Stomach (tissue), 9 donors: Measurements from ENCODE around the gene KIR2DL4. TPM values are rescaled to one million over a fixed set of nuclear protein-coding genes. Genes with fewer than 3 reads are reported as not detected.
"Not testable (repeated sequence)": the region's sequence is repeated elsewhere in the genome, so short reads cannot be mapped to it uniquely, and the experiment has no call there.

ENCODE experiments used
- DNase-seq, 2 donors: peaks; one replicate each; pipeline versions ENCODE4 v3.0.0 to v3.0.0-alpha.2; 2013 to 2019
- H3K27ac ChIP-seq, 5 donors: fragments of 200-600 bp in 4 of 5; sonication (generic) in 4 of 5; one replicate each; pipeline ENCODE4 v1.5.1; 2013 to 2019; ENCODE audit warnings: mild to moderate bottlenecking in 1 of 5, moderate library complexity in 1 of 5
- H3K27me3 ChIP-seq, 3 donors: fragments of 200-600 bp; sonication (generic); one replicate each; pipeline ENCODE4 v1.5.1; 2017 to 2019; ENCODE audit warnings: mixed run types in 1 of 3
- H3K36me3 ChIP-seq, 4 donors: fragments of 200-600 bp; sonication (generic); 1 replicate in 3 of 4; 2 replicates in 1 of 4; pipeline ENCODE4 v1.5.1; 2016 to 2019
- H3K4me1 ChIP-seq, 4 donors: fragments of 200-600 bp; sonication (generic); one replicate each; pipeline ENCODE4 v1.5.1; 2016 to 2019
- H3K4me3 ChIP-seq, 4 donors: fragments of 200-600 bp; sonication (generic) in 3 of 4; one replicate each; pipeline ENCODE4 v1.5.1; 2016 to 2019; ENCODE audit warnings: mild to moderate bottlenecking in 1 of 4
- H3K9me3 ChIP-seq, 4 donors: fragments of 200-600 bp; sonication (generic); one replicate each; pipeline ENCODE4 v1.5.1; 2016 to 2019
- CTCF ChIP-seq, 7 experiments: fragments of 450-650 bp in 4 of 7; fragments of 200-600 bp in 3 of 7; sonication (generic) in 3 of 7; IDR thresholded peaks; one replicate each; pipeline ENCODE4 v1.5.1; 2016 to 2019; ENCODE audit warnings: antibody characterized with exemption in 7 of 7, control low read depth in 2 of 7, mild to moderate bottlenecking in 1 of 7
- EP300 ChIP-seq: sonication (generic); formaldehyde crosslinking; IDR thresholded peaks from one replicate; pipeline ENCODE4 v1.6.1; 2017; ENCODE audit warnings: antibody characterized with exemption
- POLR2A ChIP-seq, 4 donors: fragments of 450-650 bp; IDR thresholded peaks; one replicate each; pipeline ENCODE4 v1.6.1; 2016; ENCODE audit warnings: antibody characterized with exemption in 4 of 4, control low read depth in 2 of 4, mild to moderate bottlenecking in 1 of 4, moderate library complexity in 1 of 4
- POLR2AphosphoS5 ChIP-seq, 3 donors: sonication (generic); formaldehyde crosslinking; IDR thresholded peaks; one replicate each; pipeline ENCODE4 v1.6.1; 2016; ENCODE audit warnings: antibody characterized with exemption in 3 of 3
- WGBS, 5 donors: extraction: QIAGEN DNeasy Blood & Tissue Kit in 3 of 5; methylation state at CpG; one replicate each; pipeline versions ENCODE4 v1.1.5 to v1.1.7; 2013 to 2018; 5-methylcytosine and 5-hydroxymethylcytosine counted together
- intact Hi-C: fragments of 100-400 bp; cut with DNase I; formaldehyde crosslinking; loops from one replicate; pipeline ENCODE4 v1.15.1; 2023; ENCODE audit warnings: low total_unique reads
- polyA plus RNA-seq, 3 donors: library from polyadenylated mRNA; stranded (reverse); fragments of 200-250 nt; gene quantifications; one replicate each; pipeline ENCODE4 v1.2.3, GENCODE V29; 2013
- small RNA-seq, 4 donors: library from RNA; depleted of rRNA; stranded (forward); fragments of <200 nt; gene quantifications; one replicate each; pipeline ENCODE3, GENCODE V24; 2016
- total RNA-seq, 5 donors: library from RNA; depleted of rRNA; stranded (reverse); fragments of >200 nt; gene quantifications; one replicate each; pipeline versions ENCODE4 v1.1.0 to v1.2.3, GENCODE V29; 2014 to 2016
- donor health status: healthy with polysubstance abuse.
- donor health status: Bipolar disorder and iron deficiency.
- donor health status: healthy.

KIR2DL4 gene
- total and polyA plus RNA-seq, 8 donors, result 0.18 to 0.87 TPM; not detected in 6

DNA sequence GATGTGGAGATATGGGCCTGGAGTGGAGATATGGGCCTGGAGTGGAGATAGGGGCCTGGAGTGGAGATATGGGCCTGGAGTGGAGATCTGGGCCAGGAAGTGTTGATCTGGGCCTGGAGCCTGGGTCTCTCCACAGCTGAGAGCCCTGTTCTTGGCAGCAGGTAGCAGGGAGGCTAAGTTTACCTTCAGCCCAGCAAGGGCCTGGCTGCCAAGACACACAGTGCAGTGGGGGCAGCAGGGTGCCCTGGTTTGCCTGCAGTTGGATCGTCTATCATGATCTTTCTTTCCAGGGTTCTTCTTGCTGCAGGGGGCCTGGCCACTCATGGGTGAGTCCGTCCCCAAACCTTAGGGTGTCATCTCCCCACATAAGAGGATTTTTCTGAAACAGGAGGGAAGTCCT lies 47.5 kb downstream of the KIR2DL4 start:
- no peak overlapping the region for H3K27ac ChIP-seq
- intact Hi-C loops, result no loop called here
- peaks cover 0 to 7% (median 0%) of the 10 kb centered on the region in 4 donors for H3K9me3 ChIP-seq
- no peaks in the 10 kb centered on the region for H3K36me3 ChIP-seq
- H3K27me3 ChIP-seq, result peaks cover 0 to 8% (median 0%) of the 10 kb centered on the region in 3 donors
- TF ChIP-seq POLR2AphosphoS5 (IDR thresholded peaks at IDR 0.05) (no peak), POLR2A (IDR thresholded peaks at IDR 0.05) (no peak), EP300 (no peak), CTCF (IDR thresholded peaks at IDR 0.05) (no peak)
- 0 to 54% (median 28%) methylated on average over 1 to 2 of the region's 2 CpGs for WGBS, 5 donors
- DNase-seq, result no peak
- H3K4me1 ChIP-seq, result no peaks in the 10 kb centered on the region
- no peak overlapping the region for H3K4me3 ChIP-seq

DNA sequence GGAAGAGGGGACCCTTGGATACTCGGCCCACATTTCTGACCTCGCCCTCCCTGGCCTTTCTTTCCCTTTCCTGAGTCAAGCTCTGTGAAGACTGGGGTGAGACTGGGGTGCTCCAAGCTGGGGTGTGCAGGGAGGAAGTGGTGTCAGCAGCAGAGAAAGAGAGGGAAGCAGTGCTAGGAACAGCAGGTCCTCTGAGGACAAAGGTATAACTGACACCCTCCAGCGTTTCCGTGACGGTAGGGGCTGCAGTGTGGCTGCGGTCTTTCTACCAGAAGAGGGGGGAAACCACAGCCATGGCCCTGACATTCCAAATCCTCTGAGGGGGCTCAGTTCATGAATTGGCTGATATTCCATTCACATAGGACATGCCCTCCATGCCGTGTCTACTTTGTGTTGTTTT lies 47.9 kb downstream of the KIR2DL4 start:
- peaks cover 0 to 4% (median 0%) of the 10 kb centered on the region in 4 donors for H3K9me3 ChIP-seq
- no peaks in the 10 kb centered on the region for H3K4me1 ChIP-seq
- no peak for TF ChIP-seq CTCF (IDR thresholded peaks at IDR 0.05)
- TF ChIP-seq EP300, result no peak
- no peak for TF ChIP-seq POLR2A (IDR thresholded peaks at IDR 0.05)
- TF ChIP-seq POLR2AphosphoS5 (IDR thresholded peaks at IDR 0.05), result no peak
- H3K27ac ChIP-seq, result no peak overlapping the region
- H3K36me3 ChIP-seq, result no peaks in the 10 kb centered on the region
- peaks cover 0 to 8% (median 0%) of the 10 kb centered on the region in 3 donors for H3K27me3 ChIP-seq
- H3K4me3 ChIP-seq, result no peak overlapping the region
- no peak for DNase-seq
- intact Hi-C loops, result no loop called here
- WGBS, 5 donors, result 70 to 91% (median 86%) methylated on average over 7 of the region's 7 CpGs

GRCh38 chr19:54855241-54855640 lies 51.8 kb downstream of the KIR2DL4 start:
- intact Hi-C loops, H3K9me3 ChIP-seq, H3K27ac ChIP-seq, H3K27me3 ChIP-seq, H3K4me1 ChIP-seq, H3K36me3 ChIP-seq, DNase-seq, H3K4me3 ChIP-seq: not testable (repeated sequence)
- 47 to 72% (median 61%) methylated on average over 1 of the region's 1 CpG for WGBS, 5 donors

GRCh38 chr19:54858476-54858875 lies 55.1 kb downstream of the KIR2DL4 start:
- H3K4me1 ChIP-seq, H3K27me3 ChIP-seq, H3K36me3 ChIP-seq, H3K27ac ChIP-seq, DNase-seq, H3K4me3 ChIP-seq, H3K9me3 ChIP-seq, intact Hi-C loops: not testable (repeated sequence)
- WGBS, 5 donors, result 69 to 93% (median 78%) methylated on average over 3 of the region's 3 CpGs

DNA sequence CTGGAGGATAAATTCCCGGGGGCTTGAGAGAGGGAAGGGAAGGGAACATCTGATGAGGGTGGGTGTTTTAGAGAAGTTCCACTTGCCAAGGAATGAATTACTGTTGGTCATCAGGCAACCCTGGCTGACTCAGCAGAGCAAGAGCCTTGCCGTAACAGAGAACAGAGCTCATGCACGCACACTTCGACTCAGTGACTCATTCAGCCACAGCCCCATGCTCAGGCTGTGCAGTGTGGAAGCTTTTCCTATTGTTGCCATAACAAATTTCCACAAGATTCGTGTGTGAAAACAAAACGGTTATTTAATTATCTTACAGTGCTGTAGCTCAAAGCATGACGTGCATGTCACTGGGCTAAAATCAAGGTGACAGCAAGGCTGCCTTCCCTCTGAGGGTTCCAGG lies 56.0 kb downstream of the KIR2DL4 start:
- intact Hi-C loops, H3K27me3 ChIP-seq, H3K4me1 ChIP-seq, H3K36me3 ChIP-seq, H3K9me3 ChIP-seq, H3K4me3 ChIP-seq, H3K27ac ChIP-seq, DNase-seq: not testable (repeated sequence)
- 68 to 80% (median 77%) methylated on average over 7 of the region's 7 CpGs for WGBS, 5 donors

DNA sequence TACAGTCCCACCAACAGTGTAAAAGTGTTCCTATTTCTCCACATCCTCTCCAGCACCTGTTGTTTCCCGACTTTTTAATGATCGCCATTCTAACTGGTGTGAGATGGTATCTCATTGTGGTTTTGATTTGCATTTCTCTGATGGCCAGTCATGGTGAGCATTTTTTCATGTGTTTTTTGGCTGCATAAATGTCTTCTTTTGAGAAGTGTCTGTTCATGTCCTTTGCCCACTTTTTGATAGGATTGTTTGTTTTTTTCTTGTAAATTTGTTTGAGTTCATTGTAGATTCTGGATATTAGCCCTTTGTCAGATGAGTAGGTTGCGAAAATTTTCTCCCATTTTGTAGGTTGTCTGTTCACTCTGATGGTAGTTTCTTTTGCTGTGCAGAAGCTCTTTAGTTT lies 60.0 kb downstream of the KIR2DL4 start:
- H3K4me3 ChIP-seq, DNase-seq, intact Hi-C loops, H3K27me3 ChIP-seq, H3K4me1 ChIP-seq, H3K9me3 ChIP-seq, H3K27ac ChIP-seq, H3K36me3 ChIP-seq: not testable (repeated sequence)
- WGBS, 5 donors, result 96 to 100% methylated on average over 2 of the region's 3 CpGs; no CpG with 5 or more reads in 3 of the 5 donors

Small RNA genes within 50 kb of the gene (small RNA-seq; reads per million reads assigned to genes)
- gene KIR3DP1, result 0 reads per million in 4 donors

Other genes with a start within 250 kb of the KIR2DL4 start
- 1 to 10 TPM in 2 of 5 donors, under 1 TPM in 1, not detected in 2; 0.37 to 7.8 (median 2.3) TPM for gene LILRA2, start 229.8 kb upstream of the KIR2DL4 start, total RNA-seq
- 1 to 10 TPM in 1 of 3 donors, under 1 TPM in 2; 0.20 to 2.1 (median 0.61) TPM for gene LILRA2, start 229.8 kb upstream of the KIR2DL4 start, polyA plus RNA-seq
- not detected for gene LILRA1, start 210.0 kb upstream of the KIR2DL4 start, total RNA-seq
- gene LILRA1, start 210.0 kb upstream of the KIR2DL4 start, polyA plus RNA-seq, result under 1 TPM; 0.25 to 0.62 (median 0.31) TPM
- 10 to 100 TPM in 1 of 5 donors, 1 to 10 TPM in 2, under 1 TPM in 1, not detected in 1; 0.37 to 50.8 (median 2.7) TPM for gene LILRB1, start 173.1 kb upstream of the KIR2DL4 start, total RNA-seq
- gene LILRB1, start 173.1 kb upstream of the KIR2DL4 start, polyA plus RNA-seq, result 1 to 10 TPM in 2 of 3 donors, under 1 TPM in 1; 0.63 to 2.0 (median 1.2) TPM
- 10 to 100 TPM in 1 of 5 donors, under 1 TPM in 2, not detected in 2; 0.73 to 12.2 (median 0.87) TPM for gene LILRB4, start 140.6 kb upstream of the KIR2DL4 start, total RNA-seq
- gene LILRB4, start 140.6 kb upstream of the KIR2DL4 start, polyA plus RNA-seq, result 1 to 10 TPM in 1 of 3 donors, under 1 TPM in 2; 0.61 to 1.8 (median 0.95) TPM
- gene KIR3DL3, start 79.2 kb upstream of the KIR2DL4 start, total RNA-seq, result not detected
- not detected for gene KIR3DL3, start 79.2 kb upstream of the KIR2DL4 start, polyA plus RNA-seq
- gene KIR2DL3, start 65.1 kb upstream of the KIR2DL4 start, total RNA-seq, result not detected
- not detected for gene KIR2DL3, start 65.1 kb upstream of the KIR2DL4 start, polyA plus RNA-seq
- gene KIR2DL1, start 33.8 kb upstream of the KIR2DL4 start, total RNA-seq, result not detected
- not detected for gene KIR2DL1, start 33.8 kb upstream of the KIR2DL4 start, polyA plus RNA-seq
- not detected for gene KIR3DL1, start 12.9 kb downstream of the KIR2DL4 start, total RNA-seq
- gene KIR3DL1, start 12.9 kb downstream of the KIR2DL4 start, polyA plus RNA-seq, result not detected
- not detected for gene KIR2DS4, start 29.1 kb downstream of the KIR2DL4 start, total RNA-seq
- gene KIR2DS4, start 29.1 kb downstream of the KIR2DL4 start, polyA plus RNA-seq, result not detected
- not detected for gene KIR3DL2, start 46.8 kb downstream of the KIR2DL4 start, total RNA-seq
- gene KIR3DL2, start 46.8 kb downstream of the KIR2DL4 start, polyA plus RNA-seq, result not detected
- gene FCAR, start 70.6 kb downstream of the KIR2DL4 start, total RNA-seq, result 1 to 10 TPM in 1 of 5 donors, not detected in 4; 1.3 TPM
- gene FCAR, start 70.6 kb downstream of the KIR2DL4 start, polyA plus RNA-seq, result 1 to 10 TPM in 1 of 3 donors, under 1 TPM in 1, not detected in 1; 0.15 to 2.2 TPM
- 1 to 10 TPM in 1 of 5 donors, not detected in 4; 1.1 TPM for gene NCR1, start 102.5 kb downstream of the KIR2DL4 start, total RNA-seq
- under 1 TPM in 1 of 3 donors, not detected in 2; 0.92 TPM for gene NCR1, start 102.5 kb downstream of the KIR2DL4 start, polyA plus RNA-seq
- gene NLRP7, start 143.9 kb downstream of the KIR2DL4 start, total RNA-seq, result not detected
- not detected for gene NLRP7, start 143.9 kb downstream of the KIR2DL4 start, polyA plus RNA-seq
- gene NLRP2, start 162.8 kb downstream of the KIR2DL4 start, total RNA-seq, result 10 to 100 TPM in 4 of 5 donors, 1 to 10 TPM in 1; 9.4 to 23.5 (median 15.6) TPM
- 10 to 100 TPM in 1 of 3 donors, 1 to 10 TPM in 2; 2.1 to 11.8 (median 4.8) TPM for gene NLRP2, start 162.8 kb downstream of the KIR2DL4 start, polyA plus RNA-seq
- 1 to 10 TPM in 1 of 5 donors, not detected in 4; 3.5 TPM for gene GP6, start 234.7 kb downstream of the KIR2DL4 start, total RNA-seq
- under 1 TPM in 1 of 3 donors, not detected in 2; 0.43 TPM for gene GP6, start 234.7 kb downstream of the KIR2DL4 start, polyA plus RNA-seq